ENCODE measurements around the gene ATP6V0C.
"Not testable (repeated sequence)": the region's sequence is repeated elsewhere in the genome, so short reads cannot be mapped to it uniquely, and the experiment has no call there.

Gene ATP6V0C

DNA sequence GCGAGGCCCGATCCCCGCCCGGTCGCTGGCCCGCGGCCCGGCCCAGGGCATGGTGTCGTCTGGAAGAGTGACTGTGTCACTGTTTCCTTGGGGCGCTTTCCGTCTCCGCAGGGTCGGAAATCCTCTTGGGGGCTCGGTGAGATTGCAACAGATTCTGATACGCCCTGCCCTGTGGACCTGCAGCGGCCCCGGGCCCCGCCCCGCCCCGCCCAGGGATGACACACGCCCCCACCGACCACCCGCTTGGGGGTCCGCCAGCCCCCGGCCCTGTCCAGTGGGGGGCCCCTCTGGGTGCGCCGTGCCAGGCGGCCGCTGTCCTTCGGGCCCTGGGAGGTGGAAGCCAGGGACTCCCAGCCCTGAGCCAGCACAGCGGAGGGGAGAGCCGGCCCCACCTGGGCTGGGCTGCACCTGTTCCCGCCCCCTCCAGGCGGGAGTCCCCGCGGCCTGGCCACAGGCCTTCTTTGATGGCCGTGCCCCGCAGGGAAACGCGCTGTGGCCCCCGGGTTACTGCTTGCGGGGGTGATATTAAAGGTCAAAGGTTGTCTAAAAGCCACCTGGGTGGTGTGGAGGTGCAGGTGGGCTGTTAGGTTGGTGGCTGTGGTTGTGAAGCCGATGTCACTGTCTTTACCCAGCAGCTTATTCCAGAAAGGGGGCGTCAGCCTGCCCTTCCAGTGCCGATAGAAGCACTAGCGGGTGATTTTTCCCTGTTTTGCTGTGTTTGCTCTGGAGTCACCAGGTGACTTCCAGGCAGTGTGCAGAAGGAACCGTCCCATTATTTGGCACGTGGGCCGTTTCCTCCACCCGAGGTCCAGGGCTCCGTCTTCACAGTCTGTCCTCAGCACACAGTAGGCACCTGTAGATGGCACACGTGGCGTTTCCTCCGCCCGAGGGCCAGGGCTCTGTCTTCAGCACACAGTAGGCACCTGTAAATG is 38.1 kb upstream of the ATP6V0C start:
- no peak for DNase-seq

- no peak for DNase-seq
These were observed 37.4 kb upstream of the ATP6V0C start for GRCh38 chr16:2476345-2476720.

DNA sequence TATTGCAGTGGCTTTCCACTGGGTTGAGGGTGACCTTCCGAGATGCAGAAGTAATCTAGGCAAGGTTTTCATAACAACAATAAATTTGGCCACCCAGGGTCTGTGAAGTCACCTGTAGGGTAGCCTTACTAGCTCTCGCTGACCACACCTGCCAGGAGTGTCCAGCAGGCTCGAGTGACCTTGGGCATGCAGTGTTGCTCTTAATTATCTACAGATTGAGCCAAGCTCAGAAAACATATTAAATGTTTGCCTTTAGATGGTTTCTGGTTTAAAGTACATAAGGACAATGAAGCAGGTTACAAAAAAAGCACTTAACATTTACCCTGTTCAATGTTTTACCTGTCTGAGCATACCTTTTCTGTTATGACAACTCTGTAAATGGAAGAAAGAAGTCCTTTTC is 37.0 kb upstream of the ATP6V0C start:
- no peak for DNase-seq

GRCh38 chr16:2477327-2477726 is 36.4 kb upstream of the ATP6V0C start:
- DNase-seq: no peak

GRCh38 chr16:2478279-2478678 is 35.5 kb upstream of the ATP6V0C start:
- DNase-seq: no peak

- DNase-seq: not testable (repeated sequence)
These were observed 33.8 kb upstream of the ATP6V0C start for GRCh38 chr16:2479996-2480395.

DNA sequence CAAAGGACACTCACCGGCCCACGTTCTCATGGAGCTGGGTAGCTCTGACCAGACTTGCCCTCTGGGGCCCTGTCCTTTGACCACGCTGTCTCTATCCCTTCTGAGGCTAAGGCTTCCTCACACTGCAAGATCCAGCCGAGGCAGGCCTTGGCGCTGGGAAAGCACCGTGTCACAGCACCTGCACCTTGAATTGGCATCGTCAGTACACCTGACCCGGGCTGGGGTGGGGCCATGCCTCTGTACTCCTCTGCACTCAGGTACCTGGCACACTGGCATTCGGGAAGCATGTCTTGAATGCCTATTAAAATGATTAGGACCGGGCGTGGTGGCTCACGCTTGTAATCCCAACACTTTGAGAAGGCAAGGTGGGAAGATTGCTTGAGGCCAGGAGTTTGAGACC is 32.8 kb upstream of the ATP6V0C start:
- no peak for DNase-seq

GRCh38 chr16:2481676-2482075 is 32.1 kb upstream of the ATP6V0C start:
- DNase-seq: no peak

DNA sequence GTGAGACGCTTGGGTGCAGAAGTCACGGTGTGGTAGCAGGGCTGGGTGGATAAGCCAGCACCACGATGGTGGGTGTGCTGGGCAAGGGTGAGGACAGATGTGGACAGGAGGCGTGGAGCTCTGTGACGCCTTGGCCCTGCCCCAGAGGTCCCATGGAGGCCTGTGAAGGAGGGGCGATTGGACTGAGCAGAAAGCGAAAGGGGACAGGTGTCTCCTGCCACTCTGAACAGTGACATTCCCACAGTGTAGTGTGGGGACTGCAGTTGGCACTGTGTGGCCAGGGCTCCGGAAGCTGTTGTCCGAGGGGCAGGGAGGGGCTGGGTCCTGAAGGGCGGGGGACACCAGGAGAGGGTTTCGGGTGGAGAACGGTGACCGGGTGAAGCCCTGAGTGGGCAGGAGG is 31.5 kb upstream of the ATP6V0C start:
- no peak for DNase-seq

DNA sequence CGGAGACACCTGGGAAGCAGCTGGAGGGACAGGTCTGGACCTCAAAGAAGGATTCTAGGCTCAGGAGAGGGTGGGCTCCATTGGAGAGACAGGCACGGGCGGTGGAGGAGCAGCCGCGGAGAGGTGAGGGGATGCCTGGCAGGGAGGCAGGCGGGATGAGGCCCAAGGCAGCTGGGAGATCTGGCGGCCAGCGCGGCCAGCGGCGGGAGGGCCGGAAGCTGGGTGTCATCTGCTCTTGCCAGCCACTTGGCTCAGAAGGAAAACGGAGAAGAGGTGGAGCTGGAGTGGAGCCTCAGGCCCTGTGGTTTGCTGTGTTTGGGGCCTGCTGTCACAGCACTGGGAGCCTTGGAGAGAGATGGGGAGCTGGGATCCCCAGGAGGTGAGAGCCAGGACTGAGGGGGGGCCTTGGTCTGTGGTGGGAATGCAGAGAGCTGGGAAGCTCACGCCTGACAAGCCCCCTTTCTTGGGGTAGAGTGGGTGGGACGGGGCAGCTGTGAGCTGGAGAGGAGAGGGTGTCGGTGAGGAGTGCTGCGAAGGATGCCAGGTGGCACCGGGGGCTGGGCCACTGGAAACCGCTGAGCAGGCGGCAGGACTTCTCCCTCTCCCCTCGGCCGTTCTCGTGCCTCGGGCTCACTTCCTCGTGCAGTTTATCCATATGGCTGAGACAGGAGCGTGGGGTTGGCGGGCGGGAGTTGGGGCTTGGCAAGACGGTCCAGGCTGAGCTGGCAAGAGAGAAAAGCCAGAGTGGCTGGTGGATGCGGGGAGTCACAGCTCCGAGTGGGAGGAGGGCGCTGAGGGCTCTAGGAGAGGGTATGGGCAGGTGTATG is 30.8 kb upstream of the ATP6V0C start:
- peak; percentile 81 for DNase-seq

DNA sequence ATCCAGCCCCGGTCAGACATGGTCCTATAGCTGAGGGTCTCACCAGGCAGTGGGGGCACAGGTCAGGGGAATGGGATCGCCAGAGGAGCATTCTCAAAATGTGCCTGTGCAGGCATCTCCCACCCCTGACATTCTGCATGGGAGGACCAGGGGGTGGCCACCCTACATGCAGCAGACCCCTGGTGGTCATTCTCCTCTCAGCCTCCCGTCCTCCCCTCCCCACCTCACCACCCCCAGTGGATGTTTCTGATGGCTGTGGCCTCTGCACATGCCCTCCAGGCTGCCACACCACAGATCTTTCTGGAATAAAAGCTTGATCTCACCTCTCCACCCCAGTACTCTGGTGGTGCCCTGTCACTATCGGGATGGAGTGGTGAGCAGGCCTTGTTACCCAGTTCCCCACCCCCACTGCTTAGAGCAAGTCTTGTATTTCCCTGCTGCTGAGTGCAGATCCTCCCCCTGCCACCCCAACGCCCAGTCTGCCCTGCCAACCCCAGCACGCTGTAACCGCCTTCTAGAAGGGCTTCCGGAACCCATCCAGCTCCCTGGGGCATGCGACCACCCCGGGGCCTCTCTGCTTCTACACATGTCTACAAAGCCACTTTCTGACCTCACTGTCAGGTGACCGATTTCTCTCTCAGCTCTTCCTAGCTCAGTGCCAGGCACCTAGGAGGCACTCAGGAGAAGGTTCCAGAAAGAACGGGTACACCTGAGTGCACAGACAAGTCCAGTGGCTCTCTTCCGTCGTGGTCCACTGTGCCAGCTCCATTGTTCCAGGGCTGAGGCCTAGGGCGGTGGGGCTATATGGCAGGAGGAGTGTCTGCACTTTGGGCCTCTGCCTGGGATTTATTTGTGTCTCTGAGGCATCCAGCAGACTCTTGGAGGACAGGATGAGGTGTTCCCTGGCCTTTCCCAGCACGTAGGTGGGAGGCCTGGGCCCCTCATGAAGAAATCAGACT is 29.5 kb upstream of the ATP6V0C start:
- no peak for DNase-seq

- DNase-seq: no peak
These were observed 28.7 kb upstream of the ATP6V0C start for GRCh38 chr16:2484898-2485508.

DNA sequence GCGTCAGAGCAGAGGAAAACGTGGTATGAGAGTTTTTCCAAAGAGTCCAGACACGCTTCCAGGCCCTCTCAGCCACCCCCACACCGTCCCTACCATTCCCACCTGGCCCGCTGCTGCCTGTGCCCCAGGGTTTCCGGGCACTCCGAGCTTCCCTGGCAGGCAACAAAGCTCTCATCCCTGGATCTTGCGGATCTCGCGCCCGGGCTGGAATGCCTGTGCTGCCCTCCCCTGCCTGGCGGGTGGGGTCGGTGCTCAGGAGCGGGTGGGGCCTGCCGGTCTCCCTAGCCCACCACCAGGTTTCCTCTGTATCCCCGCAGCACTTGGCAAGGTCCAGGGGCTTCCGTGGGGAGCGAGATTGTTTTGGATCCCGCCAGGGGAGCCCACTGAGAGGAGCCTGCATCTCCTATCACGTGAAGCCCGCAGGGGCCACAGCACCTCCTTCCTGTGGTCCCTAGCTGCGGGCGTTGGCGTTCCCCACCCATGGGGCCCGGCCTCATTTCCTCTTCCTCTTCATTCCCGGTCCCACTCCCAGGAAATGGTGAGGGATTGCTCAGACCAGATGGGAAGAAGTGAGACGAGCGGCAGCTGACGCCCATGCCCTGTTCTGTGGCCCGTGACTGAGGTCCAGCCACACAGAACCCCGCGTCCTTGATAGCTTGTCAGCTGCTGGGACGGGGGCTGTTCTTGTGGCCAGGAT is 27.8 kb upstream of the ATP6V0C start:
- no peak for DNase-seq

- peak; percentile 54 for DNase-seq
These were observed 26.9 kb upstream of the ATP6V0C start for GRCh38 chr16:2486645-2487516.

DNA sequence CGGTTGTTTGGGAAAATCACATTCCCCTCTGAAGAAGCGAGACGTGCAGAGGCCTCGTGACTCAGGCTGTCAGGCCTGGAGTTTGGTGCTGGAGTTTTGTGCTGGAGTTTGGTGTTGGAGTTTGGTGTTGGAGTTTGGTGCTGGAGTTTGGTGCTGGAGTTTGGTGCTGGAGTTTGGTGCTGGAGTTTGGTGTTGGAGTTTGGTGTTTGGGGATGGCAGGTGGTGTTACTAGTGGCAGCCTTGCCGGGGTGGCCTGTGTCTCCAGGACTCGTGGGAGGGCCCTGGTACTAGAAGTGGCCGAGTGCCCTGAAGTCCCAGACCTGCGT is 26.3 kb upstream of the ATP6V0C start:
- DNase-seq: no peak

DNA sequence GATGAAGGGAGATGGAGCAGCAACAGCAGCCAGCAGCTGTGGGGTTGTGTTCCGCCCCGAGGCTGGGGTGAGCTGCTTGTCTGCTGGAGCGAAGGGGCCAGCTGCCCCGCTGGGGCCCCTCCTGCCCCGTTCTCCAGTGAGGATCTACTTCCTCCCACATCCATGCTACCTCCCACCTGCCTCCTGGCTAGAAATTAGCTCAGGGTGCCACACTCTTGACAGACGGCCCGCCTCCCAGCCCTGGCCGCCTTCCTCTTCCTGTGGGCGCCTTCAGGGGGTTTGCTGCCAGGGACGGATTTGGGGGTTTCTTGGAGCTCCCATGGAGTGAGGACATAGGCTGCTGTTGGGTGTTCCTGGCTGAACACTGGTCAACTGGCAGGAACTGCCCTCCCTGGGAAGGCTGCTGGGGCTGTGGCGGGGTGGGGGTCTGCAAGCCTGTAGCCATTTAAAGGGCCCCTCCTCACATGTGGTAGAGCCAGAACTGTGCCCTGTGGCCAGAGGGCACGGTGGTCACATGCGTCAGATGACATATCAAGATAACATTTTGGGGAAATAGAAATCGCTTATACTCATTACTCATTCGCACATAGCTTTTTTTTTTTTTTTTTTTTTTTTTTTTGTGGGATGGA is 25.7 kb upstream of the ATP6V0C start:
- peak; percentile 55 for DNase-seq

DNA sequence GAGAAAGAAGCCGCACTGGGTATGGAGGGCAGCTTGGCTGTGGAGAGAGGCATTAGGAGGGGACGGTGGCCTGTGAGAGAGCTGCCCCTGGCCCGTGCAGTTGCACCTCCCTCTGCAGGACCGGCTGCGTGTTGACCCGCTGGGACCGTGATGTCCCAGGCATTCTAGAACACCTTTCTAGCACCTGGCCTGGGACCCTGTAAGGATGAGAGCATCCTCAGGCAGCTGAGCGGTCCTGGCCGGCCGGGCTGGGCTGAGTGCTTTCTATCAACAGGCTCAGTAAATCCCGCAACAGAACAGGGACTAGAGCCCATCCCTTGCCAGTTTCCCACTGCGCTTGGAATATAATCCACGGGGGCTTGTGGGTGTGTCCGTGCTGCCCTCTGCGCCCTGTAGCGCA is 24.2 kb upstream of the ATP6V0C start:
- DNase-seq: no peak

- DNase-seq: no peak
These were observed 23.3 kb upstream of the ATP6V0C start for GRCh38 chr16:2490190-2491105.

- DNase-seq: no peak
These were observed 21.5 kb upstream of the ATP6V0C start for GRCh38 chr16:2492292-2492691.

Measured in right forelimb (tissue), 1 donor.